Measurements from ENCODE around the gene CDH24. TPM values are rescaled to one million over a fixed set of nuclear protein-coding genes. Genes with fewer than 3 reads are reported as not detected.

CDH24 gene
- polyA plus RNA-seq, 2 of the 4 experiments (the other 2 are of a cell fraction) = 4.8 to 5.1 TPM

DNA sequence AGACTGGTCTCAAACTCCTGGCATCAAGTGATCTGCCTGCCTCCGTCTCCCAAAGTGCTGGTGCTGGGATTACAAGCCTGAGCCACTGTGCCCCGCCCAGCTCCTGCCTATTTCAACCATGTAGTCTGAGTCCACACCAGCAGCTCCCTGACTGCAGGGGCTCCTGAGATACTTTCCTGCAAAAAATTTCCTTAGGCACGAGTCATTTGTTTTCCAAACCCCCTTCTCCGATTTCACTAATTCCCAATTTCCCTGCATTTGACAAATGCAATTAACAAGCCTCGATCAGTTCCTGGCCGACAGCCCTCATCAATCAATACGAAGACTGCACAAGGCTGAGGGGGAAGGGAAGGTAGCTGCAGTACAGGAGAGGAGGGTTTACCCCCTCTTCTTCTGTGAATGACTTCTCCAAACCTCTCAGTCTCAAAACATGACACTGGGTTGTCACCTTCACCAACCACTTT lies 32.7 kb downstream of the CDH24 start:
- Histone ChIP-seq H3K4me1 (no peaks in the 10 kb centered on the region), H3K27ac (no peak overlapping the region), H3K9me3 (no peaks in the 10 kb centered on the region), H3K4me2 (no peak overlapping the region), H3K4me3 (no peak overlapping the region)
- TF ChIP-seq HOXB13 (CRISPR knock-in tag; IDR thresholded peaks at IDR 0.05; ENCODE audit: low read depth) (no peak), FOXS1 (CRISPR knock-in tag; IDR thresholded peaks at IDR 0.05) (no peak), RNF2 (IDR thresholded peaks at IDR 0.05; ENCODE audit: borderline replicate concordance, low read depth) (no peak), HOXB5 (CRISPR knock-in tag; IDR thresholded peaks at IDR 0.05) (no peak), HEYL (CRISPR knock-in tag; IDR thresholded peaks at IDR 0.05) (no peak), SMC3 (IDR thresholded peaks at IDR 0.05) (no peak), CBX2 (IDR thresholded peaks at IDR 0.05; ENCODE audit: borderline replicate concordance, low read depth) (no peak), FOSB (CRISPR knock-in tag; IDR thresholded peaks at IDR 0.05) (no peak), BHLHE40 (IDR thresholded peaks at IDR 0.05; ENCODE audit: low read depth, low read length) (no peak)
- TF ChIP-seq, protein P1, sequence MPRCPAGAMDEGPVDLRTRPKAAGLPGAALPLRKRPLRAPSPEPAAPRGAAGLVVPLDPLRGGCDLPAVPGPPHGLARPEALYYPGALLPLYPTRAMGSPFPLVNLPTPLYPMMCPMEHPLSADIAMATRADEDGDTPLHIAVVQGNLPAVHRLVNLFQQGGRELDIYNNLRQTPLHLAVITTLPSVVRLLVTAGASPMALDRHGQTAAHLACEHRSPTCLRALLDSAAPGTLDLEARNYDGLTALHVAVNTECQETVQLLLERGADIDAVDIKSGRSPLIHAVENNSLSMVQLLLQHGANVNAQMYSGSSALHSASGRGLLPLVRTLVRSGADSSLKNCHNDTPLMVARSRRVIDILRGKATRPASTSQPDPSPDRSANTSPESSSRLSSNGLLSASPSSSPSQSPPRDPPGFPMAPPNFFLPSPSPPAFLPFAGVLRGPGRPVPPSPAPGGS (IDR thresholded peaks at IDR 0.05) = no peak
- TF ChIP-seq, protein P2, sequence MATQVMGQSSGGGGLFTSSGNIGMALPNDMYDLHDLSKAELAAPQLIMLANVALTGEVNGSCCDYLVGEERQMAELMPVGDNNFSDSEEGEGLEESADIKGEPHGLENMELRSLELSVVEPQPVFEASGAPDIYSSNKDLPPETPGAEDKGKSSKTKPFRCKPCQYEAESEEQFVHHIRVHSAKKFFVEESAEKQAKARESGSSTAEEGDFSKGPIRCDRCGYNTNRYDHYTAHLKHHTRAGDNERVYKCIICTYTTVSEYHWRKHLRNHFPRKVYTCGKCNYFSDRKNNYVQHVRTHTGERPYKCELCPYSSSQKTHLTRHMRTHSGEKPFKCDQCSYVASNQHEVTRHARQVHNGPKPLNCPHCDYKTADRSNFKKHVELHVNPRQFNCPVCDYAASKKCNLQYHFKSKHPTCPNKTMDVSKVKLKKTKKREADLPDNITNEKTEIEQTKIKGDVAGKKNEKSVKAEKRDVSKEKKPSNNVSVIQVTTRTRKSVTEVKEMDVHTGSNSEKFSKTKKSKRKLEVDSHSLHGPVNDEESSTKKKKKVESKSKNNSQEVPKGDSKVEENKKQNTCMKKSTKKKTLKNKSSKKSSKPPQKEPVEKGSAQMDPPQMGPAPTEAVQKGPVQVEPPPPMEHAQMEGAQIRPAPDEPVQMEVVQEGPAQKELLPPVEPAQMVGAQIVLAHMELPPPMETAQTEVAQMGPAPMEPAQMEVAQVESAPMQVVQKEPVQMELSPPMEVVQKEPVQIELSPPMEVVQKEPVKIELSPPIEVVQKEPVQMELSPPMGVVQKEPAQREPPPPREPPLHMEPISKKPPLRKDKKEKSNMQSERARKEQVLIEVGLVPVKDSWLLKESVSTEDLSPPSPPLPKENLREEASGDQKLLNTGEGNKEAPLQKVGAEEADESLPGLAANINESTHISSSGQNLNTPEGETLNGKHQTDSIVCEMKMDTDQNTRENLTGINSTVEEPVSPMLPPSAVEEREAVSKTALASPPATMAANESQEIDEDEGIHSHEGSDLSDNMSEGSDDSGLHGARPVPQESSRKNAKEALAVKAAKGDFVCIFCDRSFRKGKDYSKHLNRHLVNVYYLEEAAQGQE (IDR thresholded peaks at IDR 0.05) = no peak
- FAIRE-seq (no peak), DNase-seq (ENCODE audit: low read depth in 1 of 2, low spot score in 1 of 2) (no peak), ATAC-seq (no peak)
- POLR2A ChIA-PET = interaction anchor here (0.9 to 3.0 kb wide), 3 partner anchors 14 to 18 kb away, joined by 3 to 25 read pairs (median 4); no protein-coding TSS in a partner anchor
- 85% methylated on average over 7 of the region's 7 CpGs for WGBS (ENCODE audit: missing lambda C conversion rate)
- CTCF ChIA-PET = interaction anchor here (0.6 to 4.2 kb wide), 9 partner anchors 8 to 171 kb away, joined by 3 to 17 read pairs (median 5); partner anchors contain the start of gene CDH24

DNA sequence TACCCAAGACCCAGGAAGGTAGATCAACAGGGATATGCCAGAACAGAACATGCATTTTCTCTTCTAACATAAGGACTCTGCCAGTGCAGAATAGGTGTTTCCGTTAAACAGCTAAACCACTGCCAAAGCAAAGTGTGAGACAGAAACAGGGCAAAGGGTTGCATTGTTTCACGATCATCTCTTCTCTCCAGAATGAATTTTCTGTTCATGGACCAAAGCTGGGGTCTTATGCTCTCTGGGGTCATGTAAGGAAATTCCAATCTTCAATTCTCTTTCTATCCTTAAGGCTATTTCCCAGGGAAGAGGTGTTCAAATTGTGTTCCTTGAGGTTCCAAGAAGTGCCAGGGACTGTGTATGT lies 33.5 kb downstream of the CDH24 start:
- no peak for FAIRE-seq
- 0 out of 6 replicates have a peak, but pooled peaks of 1 of the 2 experiments have one; percentile 10 for ATAC-seq

More for the DNA sequence above, 33.5 kb downstream of the CDH24 start:
- no peak for DNase-seq (ENCODE audit: low read depth in 1 of 2, low spot score in 1 of 2)
- POLR2A ChIA-PET = interaction anchor here (0.6 to 3.0 kb wide), 3 partner anchors 10 to 17 kb away, joined by 3 to 25 read pairs (median 4); no protein-coding TSS in a partner anchor
- CTCF ChIA-PET = interaction anchor here (0.6 to 4.2 kb wide), 8 partner anchors 10 to 45 kb away, joined by 3 to 17 read pairs (median 4); partner anchors contain the start of gene CDH24
- TF ChIP-seq PHF8 (IDR thresholded peaks at IDR 0.05; ENCODE audit: borderline replicate concordance, low read depth) = no peak
- TF ChIP-seq, protein P3, sequence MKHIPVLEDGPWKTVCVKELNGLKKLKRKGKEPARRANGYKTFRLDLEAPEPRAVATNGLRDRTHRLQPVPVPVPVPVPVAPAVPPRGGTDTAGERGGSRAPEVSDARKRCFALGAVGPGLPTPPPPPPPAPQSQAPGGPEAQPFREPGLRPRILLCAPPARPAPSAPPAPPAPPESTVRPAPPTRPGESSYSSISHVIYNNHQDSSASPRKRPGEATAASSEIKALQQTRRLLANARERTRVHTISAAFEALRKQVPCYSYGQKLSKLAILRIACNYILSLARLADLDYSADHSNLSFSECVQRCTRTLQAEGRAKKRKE (CRISPR knock-in tag; IDR thresholded peaks at IDR 0.05; ENCODE audit: low read depth) = no peak
- TF ChIP-seq, protein P1 (IDR thresholded peaks at IDR 0.05) = no peak
- H3K9me3 ChIP-seq = no peaks in the 10 kb centered on the region
- H3K4me2 ChIP-seq = no peak overlapping the region
- no peak overlapping the region for H3K4me3 ChIP-seq
- 96% methylated on average over 2 of the region's 2 CpGs for WGBS (ENCODE audit: missing lambda C conversion rate)
- H3K27ac ChIP-seq = no peak overlapping the region
- no peaks in the 10 kb centered on the region for H3K4me1 ChIP-seq

All from A549 (cell line).